Astrocyte (in vitro differentiated cells and primary cell): Measurements from ENCODE around the gene BTBD10. TPM values are rescaled to one million over a fixed set of nuclear protein-coding genes. Genes with fewer than 3 reads are reported as not detected.

Experiments
- DNase-seq: peaks from one replicate; pipeline ENCODE4 v3.0.0-alpha.2; 2010; ENCODE audit warnings: low read depth
- FAIRE-seq: peaks from 2 replicates; lab custom pipeline; 2011; peaks lifted over from hg19 to GRCh38; lab: Jason Lieb, UNC
- H2AFZ ChIP-seq: 2 replicates; pipeline ENCODE4 v1.6.0; 2012; ENCODE audit warnings: low read depth, low read length, inconsistent platforms
- H3K27ac ChIP-seq: 2 replicates; pipeline ENCODE4 v1.5.1; 2011; ENCODE audit warnings: low read depth, low read length, inconsistent platforms
- H3K27me3 ChIP-seq: 2 replicates; pipeline ENCODE4 v1.6.0; 2011; ENCODE audit warnings: low read length, inconsistent platforms; ENCODE audit not compliant: insufficient read depth
- H3K36me3 ChIP-seq: 2 replicates; pipeline ENCODE4 v1.5.1; 2011; ENCODE audit warnings: low read length, inconsistent platforms; ENCODE audit not compliant: insufficient read depth
- H3K4me1 ChIP-seq: 2 replicates; pipeline ENCODE4 v1.5.1; 2011; ENCODE audit warnings: low read length, inconsistent platforms; ENCODE audit not compliant: insufficient read depth
- H3K4me2 ChIP-seq: 2 replicates; pipeline ENCODE4 v1.6.0; 2012; ENCODE audit warnings: low read length, inconsistent platforms
- H3K4me3 ChIP-seq: 2 replicates; pipeline ENCODE4 v1.5.1; 2011; ENCODE audit warnings: low read depth, mild to moderate bottlenecking, low read length, inconsistent platforms; ENCODE audit not compliant: insufficient read depth
- H3K79me2 ChIP-seq: 2 replicates; pipeline ENCODE4 v1.6.0; 2012; ENCODE audit warnings: mild to moderate bottlenecking, low read length, inconsistent platforms; ENCODE audit not compliant: insufficient read depth
- H3K9ac ChIP-seq: 2 replicates; pipeline ENCODE4 v1.6.0; 2012; ENCODE audit warnings: mild to moderate bottlenecking, low read length, inconsistent platforms
- H3K9me3 ChIP-seq: 2 replicates; pipeline ENCODE4 v1.5.1; 2012; ENCODE audit warnings: low read depth, mild to moderate bottlenecking, low read length, inconsistent platforms; ENCODE audit not compliant: insufficient read depth
- H4K20me1 ChIP-seq: 2 replicates; pipeline ENCODE4 v1.6.0; 2012; ENCODE audit warnings: low read length, inconsistent platforms; ENCODE audit not compliant: insufficient read depth
- H3K27ac Mint-ChIP-seq: one replicate; pipeline ENCODE4 v1.8.0; 2021; ENCODE audit warnings: mild to moderate bottlenecking, mixed read lengths; ENCODE audit not compliant: unreplicated experiment
- H3K27me3 Mint-ChIP-seq: one replicate; pipeline ENCODE4 v1.8.0; 2021; ENCODE audit warnings: low read depth, mixed read lengths; ENCODE audit not compliant: unreplicated experiment
- H3K36me3 Mint-ChIP-seq: one replicate; pipeline ENCODE4 v1.8.0; 2021; ENCODE audit warnings: low read depth, mixed read lengths; ENCODE audit not compliant: unreplicated experiment
- H3K4me1 Mint-ChIP-seq: one replicate; pipeline ENCODE4 v1.8.0; 2021; ENCODE audit warnings: low read depth, mixed read lengths; ENCODE audit not compliant: unreplicated experiment
- H3K4me3 Mint-ChIP-seq: one replicate; pipeline ENCODE4 v1.8.0; 2021; ENCODE audit warnings: mild to moderate bottlenecking, moderate library complexity, mixed read lengths; ENCODE audit not compliant: unreplicated experiment
- H3K9me3 Mint-ChIP-seq: one replicate; pipeline ENCODE4 v1.8.0; 2021; ENCODE audit warnings: mild to moderate bottlenecking, mixed read lengths; ENCODE audit not compliant: unreplicated experiment
- EZH2 ChIP-seq: IDR thresholded peaks from 2 replicates; pipeline ENCODE4 v1.6.1; 2012; ENCODE audit warnings: mild to moderate bottlenecking, low read length, inconsistent platforms; ENCODE audit not compliant: insufficient read depth
- total RNA-seq: library from RNA; stranded (reverse); gene quantifications from 2 replicates; pipeline ENCODE4 v1.2.1, GENCODE V29; 2021
- TF ChIP-seq, protein P1 (sequence below): IDR thresholded peaks from 2 replicates; pipeline ENCODE4 v1.5.1; 2011; ENCODE audit warnings: low read depth, mild to moderate bottlenecking, inconsistent platforms, low read length, moderate library complexity; ENCODE audit not compliant: insufficient read depth

BTBD10 gene
- total RNA-seq, 1 donor from 2014 or later = 58.9 TPM

DNA sequence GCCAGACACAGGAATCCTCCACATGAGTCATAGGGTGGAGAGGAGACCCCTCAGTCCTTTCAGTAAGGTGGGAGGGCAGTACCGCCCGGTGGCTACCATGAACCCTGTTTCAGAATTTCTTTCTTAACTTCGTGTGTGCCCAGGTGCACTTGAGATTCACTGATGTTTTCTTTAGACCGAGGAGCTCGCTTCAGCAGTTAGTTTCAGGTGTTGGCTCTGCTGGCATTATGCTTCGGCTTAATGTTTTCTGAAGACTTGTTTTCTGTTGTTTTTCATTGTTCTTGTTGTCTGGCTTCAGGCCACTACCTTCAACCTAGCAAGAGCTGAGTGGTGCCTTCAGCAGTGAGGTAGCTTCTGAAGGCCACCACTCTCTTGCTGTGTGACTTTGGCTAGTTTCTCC lies 114.0 kb downstream of the BTBD10 start:
- no peak overlapping the region for H3K4me3 ChIP-seq
- no peaks in the 10 kb centered on the region for H3K9me3 ChIP-seq
- Mint-ChIP-seq H3K36me3 (peaks cover 8% of the 10 kb centered on the region), H3K4me3 (no peak overlapping the region), H3K9me3 (no peaks in the 10 kb centered on the region), H3K27me3 (no peaks in the 10 kb centered on the region), H3K27ac (no peak overlapping the region), H3K4me1 (peaks cover 13% of the 10 kb centered on the region)
- no peak overlapping the region for H3K27ac ChIP-seq
- peaks cover 4% of the 10 kb centered on the region for H3K4me1 ChIP-seq
- H3K9ac ChIP-seq = no peak overlapping the region
- H2AFZ ChIP-seq = no peak overlapping the region
- no peaks in the 10 kb centered on the region for H3K27me3 ChIP-seq
- DNase-seq (no peak), FAIRE-seq (no peak)
- H3K36me3 ChIP-seq = no peaks in the 10 kb centered on the region
- no peaks in the 10 kb centered on the region for H4K20me1 ChIP-seq
- TF ChIP-seq, protein P1, sequence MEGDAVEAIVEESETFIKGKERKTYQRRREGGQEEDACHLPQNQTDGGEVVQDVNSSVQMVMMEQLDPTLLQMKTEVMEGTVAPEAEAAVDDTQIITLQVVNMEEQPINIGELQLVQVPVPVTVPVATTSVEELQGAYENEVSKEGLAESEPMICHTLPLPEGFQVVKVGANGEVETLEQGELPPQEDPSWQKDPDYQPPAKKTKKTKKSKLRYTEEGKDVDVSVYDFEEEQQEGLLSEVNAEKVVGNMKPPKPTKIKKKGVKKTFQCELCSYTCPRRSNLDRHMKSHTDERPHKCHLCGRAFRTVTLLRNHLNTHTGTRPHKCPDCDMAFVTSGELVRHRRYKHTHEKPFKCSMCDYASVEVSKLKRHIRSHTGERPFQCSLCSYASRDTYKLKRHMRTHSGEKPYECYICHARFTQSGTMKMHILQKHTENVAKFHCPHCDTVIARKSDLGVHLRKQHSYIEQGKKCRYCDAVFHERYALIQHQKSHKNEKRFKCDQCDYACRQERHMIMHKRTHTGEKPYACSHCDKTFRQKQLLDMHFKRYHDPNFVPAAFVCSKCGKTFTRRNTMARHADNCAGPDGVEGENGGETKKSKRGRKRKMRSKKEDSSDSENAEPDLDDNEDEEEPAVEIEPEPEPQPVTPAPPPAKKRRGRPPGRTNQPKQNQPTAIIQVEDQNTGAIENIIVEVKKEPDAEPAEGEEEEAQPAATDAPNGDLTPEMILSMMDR = no peak
- TF ChIP-seq EZH2 = no peak
- peaks cover 3% of the 10 kb centered on the region for H3K79me2 ChIP-seq
- H3K4me2 ChIP-seq = no peak overlapping the region

DNA sequence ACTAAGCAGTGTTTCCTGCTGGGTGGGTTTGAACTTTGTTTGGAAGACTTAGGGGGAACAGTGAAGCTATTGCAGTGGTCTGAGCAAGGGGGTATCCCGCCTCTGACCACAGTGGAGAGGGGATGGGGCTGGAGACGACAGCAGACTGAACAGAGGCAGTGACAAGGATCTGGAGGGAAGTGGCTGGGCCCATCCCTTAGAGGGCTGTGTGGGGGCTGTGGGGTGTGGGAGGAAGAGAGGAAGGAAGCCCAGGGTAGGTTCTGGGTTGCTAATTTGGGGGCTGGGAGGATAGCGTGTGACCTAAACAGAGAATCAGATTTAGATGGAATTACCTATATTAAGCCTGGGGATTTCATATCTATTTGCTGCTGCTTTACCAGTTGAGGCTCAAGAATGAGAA lies 114.7 kb downstream of the BTBD10 start:
- H3K4me1 ChIP-seq = peaks cover 4% of the 10 kb centered on the region
- H3K36me3 ChIP-seq = no peaks in the 10 kb centered on the region
- no peak overlapping the region for H3K27ac ChIP-seq
- no peak for TF ChIP-seq EZH2
- TF ChIP-seq, protein P1 = no peak
- H3K9ac ChIP-seq = no peak overlapping the region
- H2AFZ ChIP-seq = no peak overlapping the region
- Mint-ChIP-seq H3K4me3 (no peak overlapping the region), H3K27ac (no peak overlapping the region), H3K9me3 (no peaks in the 10 kb centered on the region), H3K36me3 (peaks cover 9% of the 10 kb centered on the region), H3K4me1 (peaks cover 14% of the 10 kb centered on the region), H3K27me3 (no peaks in the 10 kb centered on the region)
- peaks cover 3% of the 10 kb centered on the region for H3K79me2 ChIP-seq
- DNase-seq (no peak), FAIRE-seq (no peak)
- no peaks in the 10 kb centered on the region for H3K27me3 ChIP-seq
- no peaks in the 10 kb centered on the region for H3K9me3 ChIP-seq
- H3K4me3 ChIP-seq = no peak overlapping the region
- H4K20me1 ChIP-seq = no peaks in the 10 kb centered on the region
- H3K4me2 ChIP-seq = no peak overlapping the region

DNA sequence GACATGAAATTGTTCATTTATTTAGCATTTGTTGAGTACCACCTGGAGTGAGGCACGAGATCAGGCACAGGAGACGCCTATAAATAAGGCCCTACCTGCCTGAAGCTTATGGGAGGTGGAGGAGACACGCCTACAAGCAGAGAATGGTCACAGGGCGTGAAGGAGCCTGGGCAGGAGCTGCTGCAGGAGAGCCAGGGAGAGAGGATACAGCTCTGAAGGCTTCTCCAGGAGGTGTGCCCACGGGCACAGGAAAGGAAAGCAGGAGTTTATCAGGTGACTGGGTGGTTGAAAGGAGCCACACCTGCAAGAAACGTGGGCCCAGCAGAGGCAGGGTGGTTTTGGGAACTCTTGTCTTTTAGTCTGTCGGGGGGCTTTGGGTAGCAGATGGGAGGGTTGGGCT lies 115.1 kb downstream of the BTBD10 start:
- H3K4me1 Mint-ChIP-seq = peaks cover 14% of the 10 kb centered on the region
- no peak overlapping the region for H3K4me3 Mint-ChIP-seq

More for the DNA sequence above, 115.1 kb downstream of the BTBD10 start:
- no peak for DNase-seq
- no peak for FAIRE-seq
- H2AFZ ChIP-seq = no peak overlapping the region
- H3K36me3 ChIP-seq = no peaks in the 10 kb centered on the region
- no peak overlapping the region for H3K9ac ChIP-seq
- no peaks in the 10 kb centered on the region for H3K9me3 Mint-ChIP-seq
- peaks cover 3% of the 10 kb centered on the region for H3K79me2 ChIP-seq
- H3K9me3 ChIP-seq = no peaks in the 10 kb centered on the region
- peaks cover 4% of the 10 kb centered on the region for H3K4me1 ChIP-seq
- no peak overlapping the region for H3K27ac Mint-ChIP-seq
- peaks cover 9% of the 10 kb centered on the region for H3K36me3 Mint-ChIP-seq
- H3K27ac ChIP-seq = no peak overlapping the region
- no peak overlapping the region for H3K4me3 ChIP-seq
- TF ChIP-seq, protein P1 = no peak
- no peak for TF ChIP-seq EZH2
- H3K27me3 Mint-ChIP-seq = no peaks in the 10 kb centered on the region
- no peak overlapping the region for H3K4me2 ChIP-seq
- H3K27me3 ChIP-seq = no peaks in the 10 kb centered on the region
- H4K20me1 ChIP-seq = no peaks in the 10 kb centered on the region
